ENCODE results near the gene CRACR2A. TPM values are rescaled to one million over a fixed set of nuclear protein-coding genes. Genes with fewer than 3 reads are reported as not detected.

CRACR2A gene
- total RNA-seq, 1 experiment from 2014 or later: 0.92 TPM

DNA sequence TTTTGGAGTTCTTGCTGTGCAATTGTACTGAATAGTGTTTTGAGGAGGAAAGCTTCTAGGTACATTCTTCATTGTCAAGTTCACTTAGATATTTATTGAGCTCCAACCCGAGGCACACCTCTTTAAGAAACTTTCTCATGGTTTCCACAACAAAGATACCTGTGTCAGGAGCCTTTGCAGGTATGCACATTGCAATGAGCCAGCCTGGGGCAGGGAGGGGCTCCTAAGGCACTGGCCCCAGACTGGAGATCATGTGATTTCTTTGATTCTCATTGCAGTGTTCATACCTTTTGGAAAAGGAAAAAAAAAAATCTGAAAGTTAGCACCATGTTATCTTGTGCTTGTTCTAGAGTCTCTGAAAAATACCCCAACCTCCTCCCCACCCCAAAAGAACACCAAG lies 181.6 kb downstream of the CRACR2A start:
- no TSS peak for BruUV-seq (replicated peaks)
- H3K9me3 ChIP-seq (ENCODE audit: control insufficient read depth, insufficient read depth, low read depth, low read length): no peaks in the 10 kb centered on the region
- intact Hi-C loops (cut with micrococcal nuclease; ENCODE audit: unreplicated experiment): no loop called here
- H3K27me3 ChIP-seq (ENCODE audit: control insufficient read depth, insufficient read depth, low read length): no peaks in the 10 kb centered on the region; the same call in 1 of the 2 replicates
- in situ Hi-C loops (cut with HindIII; ENCODE audit: low pct_unique_long_range_greater_than_20kb, low sequenced_read_pairs): no loop called here
- no peaks in the 10 kb centered on the region for H3K4me1 ChIP-seq (ENCODE audit: control insufficient read depth, insufficient read depth, low read length)
- CTCF ChIA-PET: no interaction called here
- H3K27ac ChIP-seq (ENCODE audit: low read length): no peak overlapping the region
- DNase-seq (ENCODE audit: low read depth, low spot score): no peak
- ATAC-seq: no peak
- no peak overlapping the region for H3K4me3 ChIP-seq (ENCODE audit: low read depth in 2 of 2, low read length in 2 of 2)
- H3K36me3 ChIP-seq (ENCODE audit: control insufficient read depth, insufficient read depth, low read length): no peaks in the 10 kb centered on the region
- TF ChIP-seq TCF7L2 (IDR thresholded peaks at IDR 0.05; ENCODE audit: low read depth, low read length) (no peak), SIN3A (IDR thresholded peaks at IDR 0.05; ENCODE audit: borderline replicate concordance, insufficient read depth, low read depth, low read length) (no peak), POLR2AphosphoS5 (IDR thresholded peaks at IDR 0.05; ENCODE audit: low read depth, low read length) (no peak)
- TF ChIP-seq, protein P1, sequence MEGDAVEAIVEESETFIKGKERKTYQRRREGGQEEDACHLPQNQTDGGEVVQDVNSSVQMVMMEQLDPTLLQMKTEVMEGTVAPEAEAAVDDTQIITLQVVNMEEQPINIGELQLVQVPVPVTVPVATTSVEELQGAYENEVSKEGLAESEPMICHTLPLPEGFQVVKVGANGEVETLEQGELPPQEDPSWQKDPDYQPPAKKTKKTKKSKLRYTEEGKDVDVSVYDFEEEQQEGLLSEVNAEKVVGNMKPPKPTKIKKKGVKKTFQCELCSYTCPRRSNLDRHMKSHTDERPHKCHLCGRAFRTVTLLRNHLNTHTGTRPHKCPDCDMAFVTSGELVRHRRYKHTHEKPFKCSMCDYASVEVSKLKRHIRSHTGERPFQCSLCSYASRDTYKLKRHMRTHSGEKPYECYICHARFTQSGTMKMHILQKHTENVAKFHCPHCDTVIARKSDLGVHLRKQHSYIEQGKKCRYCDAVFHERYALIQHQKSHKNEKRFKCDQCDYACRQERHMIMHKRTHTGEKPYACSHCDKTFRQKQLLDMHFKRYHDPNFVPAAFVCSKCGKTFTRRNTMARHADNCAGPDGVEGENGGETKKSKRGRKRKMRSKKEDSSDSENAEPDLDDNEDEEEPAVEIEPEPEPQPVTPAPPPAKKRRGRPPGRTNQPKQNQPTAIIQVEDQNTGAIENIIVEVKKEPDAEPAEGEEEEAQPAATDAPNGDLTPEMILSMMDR (IDR thresholded peaks at IDR 0.05): no peak
- TF ChIP-seq, protein P2, sequence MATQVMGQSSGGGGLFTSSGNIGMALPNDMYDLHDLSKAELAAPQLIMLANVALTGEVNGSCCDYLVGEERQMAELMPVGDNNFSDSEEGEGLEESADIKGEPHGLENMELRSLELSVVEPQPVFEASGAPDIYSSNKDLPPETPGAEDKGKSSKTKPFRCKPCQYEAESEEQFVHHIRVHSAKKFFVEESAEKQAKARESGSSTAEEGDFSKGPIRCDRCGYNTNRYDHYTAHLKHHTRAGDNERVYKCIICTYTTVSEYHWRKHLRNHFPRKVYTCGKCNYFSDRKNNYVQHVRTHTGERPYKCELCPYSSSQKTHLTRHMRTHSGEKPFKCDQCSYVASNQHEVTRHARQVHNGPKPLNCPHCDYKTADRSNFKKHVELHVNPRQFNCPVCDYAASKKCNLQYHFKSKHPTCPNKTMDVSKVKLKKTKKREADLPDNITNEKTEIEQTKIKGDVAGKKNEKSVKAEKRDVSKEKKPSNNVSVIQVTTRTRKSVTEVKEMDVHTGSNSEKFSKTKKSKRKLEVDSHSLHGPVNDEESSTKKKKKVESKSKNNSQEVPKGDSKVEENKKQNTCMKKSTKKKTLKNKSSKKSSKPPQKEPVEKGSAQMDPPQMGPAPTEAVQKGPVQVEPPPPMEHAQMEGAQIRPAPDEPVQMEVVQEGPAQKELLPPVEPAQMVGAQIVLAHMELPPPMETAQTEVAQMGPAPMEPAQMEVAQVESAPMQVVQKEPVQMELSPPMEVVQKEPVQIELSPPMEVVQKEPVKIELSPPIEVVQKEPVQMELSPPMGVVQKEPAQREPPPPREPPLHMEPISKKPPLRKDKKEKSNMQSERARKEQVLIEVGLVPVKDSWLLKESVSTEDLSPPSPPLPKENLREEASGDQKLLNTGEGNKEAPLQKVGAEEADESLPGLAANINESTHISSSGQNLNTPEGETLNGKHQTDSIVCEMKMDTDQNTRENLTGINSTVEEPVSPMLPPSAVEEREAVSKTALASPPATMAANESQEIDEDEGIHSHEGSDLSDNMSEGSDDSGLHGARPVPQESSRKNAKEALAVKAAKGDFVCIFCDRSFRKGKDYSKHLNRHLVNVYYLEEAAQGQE (IDR thresholded peaks at IDR 0.05; ENCODE audit: insufficient read depth in 1 of 2, low read depth in 2 of 2, low read length in 1 of 2): no peak
- POLR2A ChIA-PET: no interaction called here

DNA sequence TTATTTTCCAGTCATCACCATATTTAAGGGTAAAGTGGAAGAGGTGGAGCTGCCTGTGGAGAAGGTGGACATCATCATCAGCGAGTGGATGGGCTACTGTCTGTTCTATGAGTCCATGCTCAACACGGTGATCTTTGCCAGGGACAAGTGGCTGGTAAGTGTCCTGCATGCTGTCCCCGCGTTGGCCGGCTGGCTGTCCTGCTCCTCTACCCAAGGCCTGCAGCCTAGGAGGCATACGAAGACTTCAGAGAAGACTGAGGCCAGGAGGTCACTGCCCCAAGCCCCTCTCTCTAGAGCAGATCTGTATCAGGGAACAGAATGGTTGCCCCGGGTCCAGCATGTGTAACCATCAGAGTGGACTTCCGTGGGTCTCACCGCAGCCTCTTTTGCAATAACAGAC lies 184.2 kb downstream of the CRACR2A start:
- Histone ChIP-seq H3K27ac (ENCODE audit: low read length) (no peak overlapping the region), H3K36me3 (ENCODE audit: control insufficient read depth, insufficient read depth, low read length) (no peaks in the 10 kb centered on the region), H3K4me1 (ENCODE audit: control insufficient read depth, insufficient read depth, low read length) (no peaks in the 10 kb centered on the region), H3K27me3 (ENCODE audit: control insufficient read depth, insufficient read depth, low read length) (no peaks in the 10 kb centered on the region; the same call in 1 of the 2 replicates), H3K4me3 (ENCODE audit: low read depth in 2 of 2, low read length in 2 of 2) (no peak overlapping the region), H3K9me3 (ENCODE audit: control insufficient read depth, insufficient read depth, low read depth, low read length) (no peaks in the 10 kb centered on the region)
- DNase-seq (ENCODE audit: low read depth, low spot score): no peak
- ChIA-PET POLR2A (no interaction called here), CTCF (no interaction called here)
- TF ChIP-seq, protein P2 (IDR thresholded peaks at IDR 0.05; ENCODE audit: insufficient read depth in 1 of 2, low read depth in 2 of 2, low read length in 1 of 2): no peak
- TF ChIP-seq TCF7L2 (IDR thresholded peaks at IDR 0.05; ENCODE audit: low read depth, low read length) (no peak), POLR2AphosphoS5 (IDR thresholded peaks at IDR 0.05; ENCODE audit: low read depth, low read length) (no peak), SIN3A (IDR thresholded peaks at IDR 0.05; ENCODE audit: borderline replicate concordance, insufficient read depth, low read depth, low read length) (no peak)
- TF ChIP-seq, protein P1 (IDR thresholded peaks at IDR 0.05): no peak
- BruUV-seq (replicated peaks): no TSS peak
- in situ Hi-C loops (cut with HindIII; ENCODE audit: low pct_unique_long_range_greater_than_20kb, low sequenced_read_pairs): no loop called here
- intact Hi-C loops (cut with micrococcal nuclease; ENCODE audit: unreplicated experiment): no loop called here
- no peak for ATAC-seq

Measured in Panc1 (cell line).